PFSK-1 (cell line): Measurements from ENCODE around the gene BCL11A.

Source experiments
- FOXP2 ChIP-seq: optimal IDR thresholded peaks from 2 replicates; pipeline ENCODE3; 2011; ENCODE audit warnings: borderline replicate concordance, control low read depth, inconsistent platforms; ENCODE audit not compliant: insufficient read depth; ENCODE audit errors: extremely low read length, extremely low read depth
- POLR2AphosphoS5 ChIP-seq: IDR thresholded peaks from 2 replicates; pipeline ENCODE4 v1.6.1; 2012; ENCODE audit warnings: low read depth, mild to moderate bottlenecking, control low read depth, low read length, moderate library complexity
- REST ChIP-seq, 2 experiments: IDR thresholded peaks; 2 replicates each; pipeline versions ENCODE4 v1.6.1 to v1.8.0; 2011 to 2012; ENCODE audit warnings: low read depth in 2 of 2, low read length in 2 of 2, control low read depth in 1 of 2, inconsistent platforms in 1 of 2, mild to moderate bottlenecking in 1 of 2, moderate library complexity in 1 of 2; ENCODE audit not compliant: insufficient read depth in 1 of 2
- SIN3A ChIP-seq: IDR thresholded peaks from 2 replicates; pipeline ENCODE4 v1.6.1; 2012; ENCODE audit warnings: mild to moderate bottlenecking, low read length, moderate library complexity, borderline replicate concordance; ENCODE audit not compliant: insufficient read depth
- TAF1 ChIP-seq: IDR thresholded peaks from 2 replicates; pipeline ENCODE4 v1.6.1; 2012; ENCODE audit warnings: low read length, control low read depth, borderline replicate concordance; ENCODE audit not compliant: insufficient read depth

The BCL11A gene

GRCh38 chr2:60446413-60447267 is 106.8 kb downstream of the BCL11A start:
- TF ChIP-seq POLR2AphosphoS5: no peak
- no peak for TF ChIP-seq FOXP2
- TF ChIP-seq SIN3A: no peak
- TF ChIP-seq REST (IDR thresholded peaks at IDR 0.05; ENCODE audit: insufficient read depth in 1 of 2, low read depth in 2 of 2, low read length in 2 of 2): no peak
- TF ChIP-seq TAF1: no peak

- TF ChIP-seq FOXP2: no peak
- TF ChIP-seq TAF1: no peak
- no peak for TF ChIP-seq POLR2AphosphoS5
- no peak for TF ChIP-seq SIN3A
- no peak for TF ChIP-seq REST (IDR thresholded peaks at IDR 0.05; ENCODE audit: insufficient read depth in 1 of 2, low read depth in 2 of 2, low read length in 2 of 2)
Measured at GRCh38 chr2:60445684-60446179, 107.7 kb downstream of the BCL11A start.

- no peak for TF ChIP-seq POLR2AphosphoS5
- no peak for TF ChIP-seq TAF1
- no peak for TF ChIP-seq REST (IDR thresholded peaks at IDR 0.05; ENCODE audit: insufficient read depth in 1 of 2, low read depth in 2 of 2, low read length in 2 of 2)
- TF ChIP-seq FOXP2: no peak
- no peak for TF ChIP-seq SIN3A
Measured at GRCh38 chr2:60442608-60443007, 110.8 kb downstream of the BCL11A start.

GRCh38 chr2:60441800-60442199 is 111.7 kb downstream of the BCL11A start:
- no peak for TF ChIP-seq REST (IDR thresholded peaks at IDR 0.05; ENCODE audit: insufficient read depth in 1 of 2, low read depth in 2 of 2, low read length in 2 of 2)

- TF ChIP-seq TAF1: no peak
- TF ChIP-seq REST (IDR thresholded peaks at IDR 0.05; ENCODE audit: insufficient read depth in 1 of 2, low read depth in 2 of 2, low read length in 2 of 2): no peak
- TF ChIP-seq POLR2AphosphoS5: no peak
- TF ChIP-seq FOXP2: no peak
- TF ChIP-seq SIN3A: no peak
Measured at GRCh38 chr2:60440767-60441163, 112.7 kb downstream of the BCL11A start.
